ENCODE data around the gene MC4R. TPM values are rescaled to one million over a fixed set of nuclear protein-coding genes. Genes with fewer than 3 reads are reported as not detected.

MC4R gene
- polyA plus RNA-seq, 1 donor from 2014 or later, result 0.57 TPM

GRCh38 chr18:60322591-60322990 lies 50.0 kb downstream of the MC4R start:
- Histone ChIP-seq H3K4me3 (ENCODE audit: low read length) (no peak overlapping the region), H4K20me1 (ENCODE audit: insufficient read depth) (no peaks in the 10 kb centered on the region), H3K27ac (ENCODE audit: low read length) (no peak overlapping the region), H3K36me3 (ENCODE audit: insufficient read depth, low read length) (no peaks in the 10 kb centered on the region), H3K9ac (ENCODE audit: low read length) (no peak overlapping the region), H3K9me2 (ENCODE audit: insufficient read depth, low read length) (no peaks in the 10 kb centered on the region), H2AFZ (ENCODE audit: low read depth, low read length) (no peak overlapping the region), H3K4me2 (ENCODE audit: low read length) (no peak overlapping the region), H3K27me3 (ENCODE audit: insufficient read depth, low read depth, low read length) (no peaks in the 10 kb centered on the region), H3K9me3 (ENCODE audit: low read length) (peaks cover 3% of the 10 kb centered on the region), H3F3A (ENCODE audit: insufficient read depth, low read length, poor library complexity, severe bottlenecking) (no peaks in the 10 kb centered on the region), H3K79me2 (replicated peaks; ENCODE audit: insufficient read depth, low read length) (no peaks in the 10 kb centered on the region)
- TF ChIP-seq POLR2AphosphoS5 (IDR thresholded peaks at IDR 0.05) (no peak), MXI1 (conservative IDR thresholded peaks at IDR 0.05; ENCODE audit: poor library complexity, severe bottlenecking) (no peak), EZH2 (IDR thresholded peaks at IDR 0.05; ENCODE audit: borderline replicate concordance, insufficient read depth, low read length, poor library complexity, severe bottlenecking) (no peak), RAD21 (conservative IDR thresholded peaks at IDR 0.05) (no peak), TAF1 (IDR thresholded peaks at IDR 0.05; ENCODE audit: low read depth) (no peak), CTCF (IDR thresholded peaks at IDR 0.05; ENCODE audit: poor library complexity, severe bottlenecking) (no peak), SMC3 (conservative IDR thresholded peaks at IDR 0.05; ENCODE audit: poor library complexity) (no peak)

All from neural cell (in vitro differentiated cells).